OCI-LY7 (cell line): ENCODE results near the gene HMG20B. TPM values are rescaled to one million over a fixed set of nuclear protein-coding genes. Genes with fewer than 3 reads are reported as not detected.
"Not testable (repeated sequence)": the region's sequence is repeated elsewhere in the genome, so short reads cannot be mapped to it uniquely, and the experiment has no call there.

Source experiments
- BruUV-seq: library from RNA; stranded (reverse); fragments of 400-500 nt; replicated peaks from 2 replicates; lab custom pipeline; 2021; lab: Mats Ljungman, UMichigan
- CTCF ChIA-PET: fragments of 300-600 bp; sonication (Branson Sonifier 250); formaldehyde crosslinking; loops from one replicate; lab custom pipeline; 2022; ENCODE audit warnings: antibody characterized with exemption; ENCODE audit not compliant: unreplicated experiment; lab: Charles Lee
- POLR2A ChIA-PET: fragments of 300-600 bp; sonication (Branson Sonifier 250); formaldehyde crosslinking; loops from one replicate; lab custom pipeline; 2022; ENCODE audit warnings: antibody characterized with exemption; lab: Charles Lee
- DNase-seq: peaks from one replicate; pipeline ENCODE4 v3.0.0-alpha.2; 2015; ENCODE audit warnings: low spot score
- H2AFZ ChIP-seq: fragments of 200-600 bp; sonication (generic), shearing (Covaris generic); 2 replicates; pipeline ENCODE4 v1.6.1; 2014; ENCODE audit warnings: mild to moderate bottlenecking, antibody characterized with exemption, low read length, moderate library complexity
- H3K27ac ChIP-seq: fragments of 200-600 bp; sonication (generic); 2 replicates; pipeline ENCODE4 v1.5.1; 2014; ENCODE audit warnings: mixed run types, low read depth, mild to moderate bottlenecking, moderate library complexity, low read length, inconsistent platforms; ENCODE audit not compliant: poor library complexity, severe bottlenecking
- H3K36me3 ChIP-seq: fragments of 200-600 bp; sonication (generic); 2 replicates; pipeline ENCODE4 v1.6.1; 2014; ENCODE audit warnings: mild to moderate bottlenecking, antibody characterized with exemption, low read length, moderate library complexity, mixed read lengths; ENCODE audit not compliant: insufficient read depth
- H3K4me1 ChIP-seq: fragments of 200-600 bp; sonication (generic); 2 replicates; pipeline ENCODE4 v1.5.1; 2014; ENCODE audit warnings: mild to moderate bottlenecking, low read length; ENCODE audit not compliant: insufficient read depth, poor library complexity, severe bottlenecking
- H3K4me2 ChIP-seq: fragments of 200-600 bp; sonication (generic); 2 replicates; pipeline ENCODE4 v1.6.1; 2014; ENCODE audit warnings: mild to moderate bottlenecking, low read length
- H3K4me3 ChIP-seq: fragments of 200-600 bp; sonication (generic); 2 replicates; pipeline ENCODE4 v1.5.1; 2014; ENCODE audit warnings: mild to moderate bottlenecking, low read depth, low read length; ENCODE audit not compliant: poor library complexity, severe bottlenecking
- H3K79me2 ChIP-seq: fragments of 200-600 bp; sonication (generic); 2 replicates; pipeline ENCODE4 v1.6.1; 2016; ENCODE audit warnings: low read depth, mild to moderate bottlenecking, low read length, moderate library complexity, mixed read lengths; ENCODE audit not compliant: insufficient read depth
- H3K9me2 ChIP-seq: fragments of 200-600 bp; sonication (generic); 2 replicates; pipeline ENCODE4 v1.6.1; 2016; ENCODE audit warnings: mild to moderate bottlenecking, low read length, mixed read lengths; ENCODE audit not compliant: insufficient read depth
- H3K9me3 ChIP-seq: fragments of 200-600 bp; sonication (generic); 2 replicates; pipeline ENCODE4 v1.6.1; 2014; ENCODE audit warnings: mild to moderate bottlenecking, mixed run types, low read length, mixed read lengths
- H4K20me1 ChIP-seq: fragments of 200-600 bp; sonication (generic); 2 replicates; pipeline ENCODE4 v1.6.1; 2014; ENCODE audit warnings: mild to moderate bottlenecking, antibody characterized with exemption, low read length, moderate library complexity, mixed read lengths; ENCODE audit not compliant: insufficient read depth
- CTCF ChIP-seq: fragments of 200-600 bp; sonication (generic); conservative IDR thresholded peaks from 2 replicates; pipeline ENCODE4 v1.5.1; 2014; ENCODE audit warnings: mild to moderate bottlenecking, antibody characterized with exemption, low read length, moderate library complexity, mixed read lengths
- EZH2phosphoT487 ChIP-seq: fragments of 200-600 bp; sonication (generic); IDR thresholded peaks from 2 replicates; pipeline ENCODE4 v1.6.1; 2018; ENCODE audit warnings: low read depth, borderline replicate concordance, mild to moderate bottlenecking, mixed run types, antibody characterized with exemption, low read length, moderate library complexity, mixed read lengths
- intact Hi-C: fragments of 100-400 bp; cut with micrococcal nuclease; formaldehyde crosslinking; loops from one replicate; pipeline ENCODE4 v1.10.0; 2022; ENCODE audit not compliant: unreplicated experiment
- total RNA-seq, 2 experiments: library from RNA; depleted of rRNA in 1 of 2; stranded (reverse); fragments of >200 nt in 1 of 2; shearing (Covaris generic) in 1 of 2; gene quantifications; 2 replicates each; pipeline ENCODE4 v1.2.3, GENCODE V29; 2014 to 2022

HMG20B gene
- total RNA-seq, 2 experiments from 2014 or later = 91.0 to 119 TPM

GRCh38 chr19:3528539-3529211, 44.1 kb upstream of the HMG20B start:
- no peaks in the 10 kb centered on the region for H3K79me2 ChIP-seq
- H3K9me3 ChIP-seq = no peaks in the 10 kb centered on the region
- H2AFZ ChIP-seq = no peak overlapping the region
- H3K4me2 ChIP-seq = no peak overlapping the region
- no peaks in the 10 kb centered on the region for H3K9me2 ChIP-seq
- no peak overlapping the region for H3K4me3 ChIP-seq
- CTCF ChIA-PET = no interaction called here
- POLR2A ChIA-PET = no interaction called here
- no TSS peak for BruUV-seq
- TF ChIP-seq EZH2phosphoT487 = no peak
- TF ChIP-seq CTCF = no peak
- H3K4me1 ChIP-seq = no peaks in the 10 kb centered on the region
- DNase-seq = no peak
- H3K27ac ChIP-seq = no peak overlapping the region
- H4K20me1 ChIP-seq = no peaks in the 10 kb centered on the region
- peaks cover 52% of the 10 kb centered on the region for H3K36me3 ChIP-seq
- intact Hi-C loops = no loop called here

- H3K4me2 ChIP-seq, H4K20me1 ChIP-seq, H3K4me1 ChIP-seq, H3K79me2 ChIP-seq, H3K9me3 ChIP-seq, H3K4me3 ChIP-seq, intact Hi-C loops, DNase-seq, CTCF ChIA-PET, POLR2A ChIA-PET, H3K27ac ChIP-seq, H2AFZ ChIP-seq, BruUV-seq, H3K9me2 ChIP-seq: not testable (repeated sequence)
- H3K36me3 ChIP-seq = peaks cover 51% of the 10 kb centered on the region
These were observed 43.4 kb upstream of the HMG20B start for GRCh38 chr19:3529299-3529698.

- H3K4me2 ChIP-seq = no peak overlapping the region
- H3K9me3 ChIP-seq = no peaks in the 10 kb centered on the region
- no peak overlapping the region for H3K27ac ChIP-seq
- no peaks in the 10 kb centered on the region for H3K9me2 ChIP-seq
- BruUV-seq = no TSS peak
- H3K79me2 ChIP-seq = no peaks in the 10 kb centered on the region
- intact Hi-C loops = no loop called here
- DNase-seq = no peak
- POLR2A ChIA-PET = no interaction called here
- no peaks in the 10 kb centered on the region for H3K4me1 ChIP-seq
- CTCF ChIA-PET = no interaction called here
- peaks cover 54% of the 10 kb centered on the region for H3K36me3 ChIP-seq
- no peak overlapping the region for H3K4me3 ChIP-seq
- H4K20me1 ChIP-seq = no peaks in the 10 kb centered on the region
- no peak for TF ChIP-seq CTCF
- TF ChIP-seq EZH2phosphoT487 = no peak
- no peak overlapping the region for H2AFZ ChIP-seq
These were observed 42.4 kb upstream of the HMG20B start for GRCh38 chr19:3530389-3530788.
